Measurements from ENCODE around the gene CLEC16A.

The CLEC16A gene

GRCh38 chr16:11121914-11122692 lies 177.7 kb downstream of the CLEC16A start:
- DNase-seq (ENCODE audit: low spot score): no peak

GRCh38 chr16:11123666-11124065 lies 179.3 kb downstream of the CLEC16A start:
- no peak for DNase-seq (ENCODE audit: low spot score)

- no peak for DNase-seq (ENCODE audit: low spot score)
Observed at GRCh38 chr16:11125936-11126335, 181.6 kb downstream of the CLEC16A start.

GRCh38 chr16:11126399-11127054 lies 182.2 kb downstream of the CLEC16A start:
- no peak for DNase-seq (ENCODE audit: low spot score)

- no peak for DNase-seq (ENCODE audit: low spot score)
Observed at GRCh38 chr16:11127610-11128195, 183.3 kb downstream of the CLEC16A start.

- peak; percentile 71 for DNase-seq (ENCODE audit: low spot score)
Observed at GRCh38 chr16:11128211-11129141, 184.1 kb downstream of the CLEC16A start.

- peak; percentile 57 for DNase-seq (ENCODE audit: low spot score)
Observed at GRCh38 chr16:11129378-11129781, 185.0 kb downstream of the CLEC16A start.

- DNase-seq (ENCODE audit: low spot score): no peak
Observed at GRCh38 chr16:11130978-11131665, 186.8 kb downstream of the CLEC16A start.

GRCh38 chr16:11131706-11132105 lies 187.3 kb downstream of the CLEC16A start:
- DNase-seq (ENCODE audit: low spot score): no peak

GRCh38 chr16:11133344-11133943 lies 189.1 kb downstream of the CLEC16A start:
- DNase-seq (ENCODE audit: low spot score): peak; percentile 94

- no peak for DNase-seq (ENCODE audit: low spot score)
Observed at GRCh38 chr16:11134722-11135463, 190.5 kb downstream of the CLEC16A start.

- DNase-seq (ENCODE audit: low spot score): peak; percentile 35
Observed at GRCh38 chr16:11135464-11135973, 191.2 kb downstream of the CLEC16A start.

GRCh38 chr16:11136600-11136999 lies 192.2 kb downstream of the CLEC16A start:
- DNase-seq (ENCODE audit: low spot score): peak; percentile 22

GRCh38 chr16:11138022-11138768 lies 193.8 kb downstream of the CLEC16A start:
- no peak for DNase-seq (ENCODE audit: low spot score)

- no peak for DNase-seq (ENCODE audit: low spot score)
Observed at GRCh38 chr16:11138769-11139325, 194.5 kb downstream of the CLEC16A start.

- peak; percentile 71 for DNase-seq (ENCODE audit: low spot score)
Observed at GRCh38 chr16:11139326-11140097, 195.1 kb downstream of the CLEC16A start.

- DNase-seq (ENCODE audit: low spot score): no peak
Observed at GRCh38 chr16:11140098-11140375, 195.7 kb downstream of the CLEC16A start.

- DNase-seq (ENCODE audit: low spot score): no peak
Observed at GRCh38 chr16:11140466-11140865, 196.1 kb downstream of the CLEC16A start.
